GM12864 (cell line): ENCODE measurements around the gene CABS1.

Experiments
- DNase-seq: peaks from one replicate; pipeline ENCODE4 v3.0.0-alpha.2; 2011; ENCODE audit warnings: low read depth
- H3K4me3 ChIP-seq: 2 replicates; pipeline ENCODE4 v1.5.1; 2011; ENCODE audit warnings: mild to moderate bottlenecking, low read depth, low read length, control low read depth
- TF ChIP-seq, protein P1 (sequence below): IDR thresholded peaks from 2 replicates; pipeline ENCODE4 v1.5.1; 2011; ENCODE audit warnings: low read depth, mild to moderate bottlenecking, moderate library complexity, low read length, control low read depth, inconsistent platforms; ENCODE audit errors: missing control alignments

The CABS1 gene

DNA sequence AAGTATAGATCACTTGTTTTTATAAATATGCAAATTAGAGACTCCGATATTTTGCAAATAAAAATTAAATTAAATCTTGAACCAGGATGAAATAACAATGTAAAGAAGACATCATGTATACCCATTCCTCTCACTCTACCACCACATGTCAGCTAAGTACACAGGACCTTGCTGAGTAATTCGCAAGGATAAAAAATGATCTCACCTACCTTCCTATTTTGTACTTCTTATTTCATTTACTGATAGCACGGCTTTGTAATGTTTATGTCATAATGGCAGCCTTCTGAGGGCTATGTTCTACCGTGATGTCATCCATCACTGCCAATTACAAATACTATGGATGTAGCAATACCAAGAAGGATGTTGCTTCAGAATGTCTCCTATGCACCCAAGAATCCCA lies 37.2 kb downstream of the CABS1 start:
- TF ChIP-seq, protein P1, sequence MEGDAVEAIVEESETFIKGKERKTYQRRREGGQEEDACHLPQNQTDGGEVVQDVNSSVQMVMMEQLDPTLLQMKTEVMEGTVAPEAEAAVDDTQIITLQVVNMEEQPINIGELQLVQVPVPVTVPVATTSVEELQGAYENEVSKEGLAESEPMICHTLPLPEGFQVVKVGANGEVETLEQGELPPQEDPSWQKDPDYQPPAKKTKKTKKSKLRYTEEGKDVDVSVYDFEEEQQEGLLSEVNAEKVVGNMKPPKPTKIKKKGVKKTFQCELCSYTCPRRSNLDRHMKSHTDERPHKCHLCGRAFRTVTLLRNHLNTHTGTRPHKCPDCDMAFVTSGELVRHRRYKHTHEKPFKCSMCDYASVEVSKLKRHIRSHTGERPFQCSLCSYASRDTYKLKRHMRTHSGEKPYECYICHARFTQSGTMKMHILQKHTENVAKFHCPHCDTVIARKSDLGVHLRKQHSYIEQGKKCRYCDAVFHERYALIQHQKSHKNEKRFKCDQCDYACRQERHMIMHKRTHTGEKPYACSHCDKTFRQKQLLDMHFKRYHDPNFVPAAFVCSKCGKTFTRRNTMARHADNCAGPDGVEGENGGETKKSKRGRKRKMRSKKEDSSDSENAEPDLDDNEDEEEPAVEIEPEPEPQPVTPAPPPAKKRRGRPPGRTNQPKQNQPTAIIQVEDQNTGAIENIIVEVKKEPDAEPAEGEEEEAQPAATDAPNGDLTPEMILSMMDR = no peak
- DNase-seq = no peak
- no peak overlapping the region for H3K4me3 ChIP-seq

DNA sequence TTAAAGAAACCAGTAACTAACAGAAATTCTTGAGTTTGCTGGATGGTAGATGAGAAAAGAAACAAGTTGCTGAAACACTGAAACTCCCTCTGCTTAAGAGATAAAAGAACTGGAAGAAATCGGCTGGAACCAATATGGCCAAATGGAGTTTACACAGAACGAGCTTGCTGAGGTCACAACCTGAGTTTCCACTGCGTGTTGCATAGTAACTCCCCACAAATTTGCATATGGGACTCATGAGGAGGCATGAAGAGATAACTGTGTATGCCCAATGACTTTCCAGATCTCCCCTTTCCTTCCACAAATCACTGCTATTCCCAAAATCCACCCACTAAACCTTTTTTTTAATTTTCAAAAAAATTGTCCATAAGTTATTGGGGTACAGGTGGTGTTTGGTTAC lies 38.0 kb downstream of the CABS1 start:
- H3K4me3 ChIP-seq = no peak overlapping the region
- TF ChIP-seq, protein P1 = no peak
- DNase-seq = no peak

DNA sequence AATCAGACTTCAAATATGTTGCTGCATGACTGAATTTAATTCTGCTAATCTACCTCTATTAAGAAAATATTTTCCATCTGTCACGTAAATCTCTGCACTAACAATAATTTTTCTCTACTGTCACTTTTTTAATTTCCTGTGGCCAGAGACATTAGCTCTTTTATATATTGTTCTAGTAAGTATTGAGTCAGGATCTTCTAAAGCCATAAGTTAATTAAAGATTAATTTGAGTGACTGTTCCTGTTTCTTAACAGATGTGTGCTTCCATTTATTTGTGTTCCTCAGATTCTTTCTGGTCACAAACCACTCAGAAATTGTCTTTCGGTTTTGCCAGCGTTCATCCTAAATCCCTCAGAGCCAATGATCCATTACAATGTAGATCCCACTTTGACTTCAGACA lies 45.8 kb downstream of the CABS1 start:
- H3K4me3 ChIP-seq = no peak overlapping the region
- TF ChIP-seq, protein P1 = no peak
- no peak for DNase-seq

DNA sequence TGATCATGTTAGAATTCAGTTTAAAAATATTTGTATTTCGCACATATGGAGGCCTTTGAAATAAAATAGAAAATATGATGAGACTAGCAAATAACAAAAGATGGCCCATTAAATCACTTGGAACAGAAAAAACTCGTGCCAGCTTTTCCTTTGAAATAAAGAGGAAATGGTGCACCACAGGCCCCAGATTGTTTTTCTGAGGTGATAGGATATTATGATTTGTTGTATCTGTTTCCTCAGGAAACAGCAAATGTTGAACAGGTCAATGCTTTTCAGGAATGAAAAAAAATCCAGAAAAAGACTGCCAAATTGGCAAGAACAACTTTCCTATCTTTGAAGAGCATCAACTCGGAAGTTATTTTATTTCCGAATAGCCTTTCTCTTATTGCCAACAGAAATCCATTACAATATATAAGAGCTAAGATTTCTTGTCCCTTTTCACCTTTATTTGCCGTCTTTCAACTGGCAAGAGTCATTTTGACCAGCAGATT lies 48.0 kb downstream of the CABS1 start, which contains the start of gene SMR3B:
Gene SMR3B, plus strand, starts transcription at position 441 of the 491 bp plus-strand sequence. CDS start 1,380 bp downstream, outside the sequence.
- TF ChIP-seq, protein P1 = no peak
- H3K4me3 ChIP-seq = no peak within 1 kb of the TSS
- DNase-seq = no peak
